ENCODE results near the gene TMEM134. TPM values are rescaled to one million over a fixed set of nuclear protein-coding genes. Genes with fewer than 3 reads are reported as not detected.

Gene TMEM134
- total and polyA plus RNA-seq, 10 of the 15 experiments (the other 5 are each of a cell fraction or from before 2014, with no cell fraction given): 1.6 to 93.8 (median 27.8) TPM

GRCh38 chr11:67505605-67506396 is 36.8 kb upstream of the TMEM134 start:
- Histone ChIP-seq H3K4me2 (ENCODE audit: control insufficient read depth, insufficient read depth) (peak overlapping the region; percentile 99), H3K4me3 (peak overlapping the region; percentile 94), H2AFZ (ENCODE audit: control insufficient read depth, low read depth, low read length) (peak overlapping the region; percentile 67), H3K27me3 (replicated peaks in 1 of 2; ENCODE audit: control insufficient read depth in 2 of 2, insufficient read depth in 2 of 2, low read length in 1 of 2) (no peaks in the 10 kb centered on the region), H3K9ac (ENCODE audit: control insufficient read depth, insufficient read depth, low read length) (peak overlapping the region; percentile 55), H3K36me3 (ENCODE audit: control insufficient read depth in 2 of 2, insufficient read depth in 2 of 2, low read length in 1 of 2) (peaks cover 0 to 3% of the 10 kb centered on the region in 2 experiments; a peak in 2 of 4 replicates), H3K79me2 (ENCODE audit: control insufficient read depth, insufficient read depth, low read length) (peaks cover 32% of the 10 kb centered on the region), H3K4me1 (ENCODE audit: control insufficient read depth, insufficient read depth, low read length) (peaks cover 27% of the 10 kb centered on the region), H3K27ac (ENCODE audit: control insufficient read depth, insufficient read depth) (peak overlapping the region; percentile 82), H4K20me1 (ENCODE audit: control insufficient read depth, insufficient read depth) (no peaks in the 10 kb centered on the region), H3K9me3 (replicated peaks; ENCODE audit: control insufficient read depth, insufficient read depth, low read length) (no peaks in the 10 kb centered on the region)
- POLR2A ChIA-PET: interaction anchor here (0.8 to 2.3 kb wide), 6 partner anchors 20 to 152 kb away, joined by 3 to 14 read pairs (median 4); partner anchors contain the start of genes POLD4, PPP1CA, TBC1D10C and TMEM134
- WGBS (ENCODE audit: insufficient coverage, insufficient replicate concordance, low lambda C conversion rate, missing lambda C conversion rate): 1% methylated on average over 17 of the region's 17 CpGs
- CTCF ChIA-PET: interaction anchor here (0.6 to 2.9 kb wide), 17 partner anchors 13 to 160 kb away, joined by 3 to 30 read pairs (median 3); partner anchors contain the start of genes POLD4, PPP1CA and TBC1D10C
- FAIRE-seq: peak; percentile 38
- peak; percentile 70 for ATAC-seq
- RAD21 ChIA-PET (ENCODE audit: unreplicated experiment): interaction anchor here (0.7 to 2.8 kb wide), 18 partner anchors 17 to 154 kb away, joined by 3 to 19 read pairs (median 3); partner anchors contain the start of genes AIP, POLD4, PPP1CA and PTPRCAP
- peak; percentile 72 for DNase-seq (ENCODE audit: low read depth, low spot score)
- in situ Hi-C loops (cut with MboI): no loop called here
- BruUV-seq (replicated peaks): no TSS peak
- intact Hi-C loops (cut with micrococcal nuclease; ENCODE audit: unreplicated experiment): loop anchor here (1.0 to 5.0 kb wide), 7 partner anchors 19 to 149 kb away; partner anchors contain the start of genes PPP1CA and PTPRCAP
- SMC1A ChIA-PET (ENCODE audit: uncharacterized antibody, unreplicated experiment): interaction anchor here (0.6 to 4.3 kb wide), 11 partner anchors 19 to 152 kb away, joined by 3 to 23 read pairs (median 4); partner anchors contain the start of genes PPP1CA, PTPRCAP and RAD9A
- TF ChIP-seq FOXK2 (IDR thresholded peaks at IDR 0.05): no peak
- TF ChIP-seq SMC3 (IDR thresholded peaks at IDR 0.05; ENCODE audit: borderline replicate concordance, low read length): peak; percentile 92
- TF ChIP-seq SIX5 (IDR thresholded peaks at IDR 0.05; ENCODE audit: low read depth, low read length, severe bottlenecking): no peak
- no peak for TF ChIP-seq SKIL (IDR thresholded peaks at IDR 0.05; ENCODE audit: low read depth, poor library complexity, severe bottlenecking)
- no peak for TF ChIP-seq CBX3 (IDR thresholded peaks at IDR 0.05; ENCODE audit: borderline replicate concordance, low read depth)
- TF ChIP-seq CUX1 (IDR thresholded peaks at IDR 0.05; ENCODE audit: insufficient replicate concordance, low read depth, low read length): no peak
- no peak for TF ChIP-seq NFIC (IDR thresholded peaks at IDR 0.05; ENCODE audit: low read depth, low read length)
- TF ChIP-seq TBL1XR1 (IDR thresholded peaks at IDR 0.05; ENCODE audit: low read depth, low read length): no peak
- TF ChIP-seq SIN3A (IDR thresholded peaks at IDR 0.05; ENCODE audit: low read depth, low read length): no peak; the same call in 1 of the 2 replicates
- peak; percentile 88 for TF ChIP-seq RAD21 (IDR thresholded peaks at IDR 0.05; ENCODE audit: insufficient read depth, low read depth, low read length)
- 0 out of 2 replicates have a peak, but pooled peaks have one; percentile 69 for TF ChIP-seq TARDBP (IDR thresholded peaks at IDR 0.05; ENCODE audit: borderline replicate concordance)
- TF ChIP-seq ASH2L (IDR thresholded peaks at IDR 0.05; ENCODE audit: borderline replicate concordance, low read depth): no peak

Data from GM12878 (cell line).